GM21390 (cell line): ENCODE results near the gene LIPA.
A peak's percentile ranks its signal among the peaks of the same experiment; 100 is the strongest.
"Not testable (repeated sequence)": the region's sequence is repeated elsewhere in the genome, so short reads cannot be mapped to it uniquely, and the experiment has no call there.

Source experiments
- ATAC-seq: cut with Tn5 transposase; IDR thresholded peaks from one replicate; pipeline ENCODE4 v1.9.1; 2021; ENCODE audit not compliant: unreplicated experiment

LIPA gene

GRCh38 chr10:89251409-89252224 lies at the start of gene LIPA:
Gene LIPA (minus strand): TSS chr10:89251775. CDS start chr10:89247648, 4,127 bp downstream.
- ATAC-seq, result peak; percentile 95

GRCh38 chr10:89301232-89301631 lies 49.7 kb upstream of the LIPA start:
- no peak for ATAC-seq

DNA sequence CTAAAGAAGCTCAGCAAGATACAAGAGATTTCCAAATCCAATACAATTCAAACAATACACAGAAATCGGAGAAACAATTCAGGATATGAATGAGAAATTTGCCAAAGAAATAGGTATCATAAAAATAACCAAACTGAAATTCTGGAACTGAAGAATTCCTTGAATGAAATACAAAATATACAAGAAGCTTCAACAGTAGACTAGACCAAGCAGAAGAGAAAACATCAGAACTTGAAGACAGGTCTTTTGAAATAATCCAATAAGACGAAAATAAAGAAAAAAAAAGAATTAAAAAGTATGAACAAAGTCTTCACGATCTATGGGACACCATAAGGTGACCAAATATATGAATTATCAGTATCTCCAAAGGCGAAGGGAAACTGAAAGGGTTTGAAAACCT lies 47.5 kb upstream of the LIPA start:
- ATAC-seq, result no peak

GRCh38 chr10:89297791-89298190 lies 46.2 kb upstream of the LIPA start:
- no peak for ATAC-seq

- ATAC-seq, result no peak
Observed at GRCh38 chr10:89297356-89297755, 45.8 kb upstream of the LIPA start.

GRCh38 chr10:89296220-89296648 lies 44.7 kb upstream of the LIPA start:
- ATAC-seq, result no peak

DNA sequence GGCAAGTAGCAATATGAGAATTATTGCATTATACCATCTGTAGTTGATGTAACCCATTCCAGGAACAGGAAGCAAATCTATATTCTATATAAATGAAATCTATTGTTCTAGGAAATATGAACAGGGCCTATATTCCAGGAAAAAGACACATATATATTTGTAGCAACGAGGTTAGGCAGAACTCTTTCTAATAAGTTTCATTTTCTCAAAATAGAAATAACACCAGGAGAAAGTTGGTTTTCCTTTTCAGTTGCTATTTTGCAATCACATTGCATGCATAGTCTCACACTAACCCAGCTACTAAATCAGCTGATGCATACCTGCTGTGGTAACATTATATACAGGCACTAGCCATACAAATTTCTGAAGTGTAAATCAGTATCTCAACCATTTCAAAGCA lies 44.0 kb upstream of the LIPA start:
- ATAC-seq, result no peak

DNA sequence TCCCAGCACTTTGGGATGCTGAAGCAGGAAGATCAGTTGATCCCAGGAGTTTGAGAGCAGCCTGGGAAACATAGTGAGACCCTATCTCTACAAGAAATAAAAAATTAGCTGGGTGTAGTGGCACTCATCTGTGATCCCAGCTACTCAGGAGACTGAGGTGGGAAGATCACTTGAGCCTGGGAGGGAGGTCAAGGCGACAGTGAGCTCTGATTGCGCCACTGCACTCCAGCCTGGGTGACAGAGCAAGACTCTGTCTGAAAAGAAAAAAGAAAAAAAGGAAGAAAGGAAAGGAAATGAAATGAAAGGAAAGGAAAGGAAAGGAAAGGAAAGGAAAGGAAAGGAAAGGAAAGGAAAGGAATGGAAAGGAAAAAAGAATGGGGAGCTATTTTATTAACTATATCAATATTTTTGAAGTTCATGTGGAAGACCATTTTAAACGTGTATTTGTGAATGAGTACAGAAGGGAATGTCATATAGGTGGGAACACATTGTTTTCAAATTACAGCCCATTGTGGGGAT lies 43.2 kb upstream of the LIPA start:
- ATAC-seq, result no peak

DNA sequence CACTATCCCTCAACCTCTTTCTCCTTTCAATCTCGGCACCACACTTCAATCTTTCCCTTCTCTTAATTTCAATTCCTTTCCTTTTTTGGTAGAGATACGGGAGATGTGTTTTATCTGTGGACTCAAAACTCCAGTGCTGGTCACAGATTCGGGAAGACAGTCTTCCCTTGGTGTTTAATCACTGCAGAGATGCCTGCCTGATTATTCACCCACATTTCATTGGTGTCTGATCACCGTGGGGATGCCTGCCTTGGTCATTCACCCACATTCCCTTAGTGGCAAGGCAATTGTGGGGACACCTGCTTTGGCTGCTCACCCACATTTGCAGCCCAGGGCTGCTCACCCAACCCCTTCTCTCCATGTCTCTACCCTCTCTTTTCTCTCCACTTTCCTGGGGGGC lies 33.7 kb upstream of the LIPA start:
- ATAC-seq, result not testable (repeated sequence)

GRCh38 chr10:89284711-89285110 lies 33.1 kb upstream of the LIPA start:
- not testable (repeated sequence) for ATAC-seq

GRCh38 chr10:89283936-89284475 lies 32.4 kb upstream of the LIPA start:
- ATAC-seq, result no peak

GRCh38 chr10:89283025-89283935 lies 31.7 kb upstream of the LIPA start:
- ATAC-seq, result no peak

DNA sequence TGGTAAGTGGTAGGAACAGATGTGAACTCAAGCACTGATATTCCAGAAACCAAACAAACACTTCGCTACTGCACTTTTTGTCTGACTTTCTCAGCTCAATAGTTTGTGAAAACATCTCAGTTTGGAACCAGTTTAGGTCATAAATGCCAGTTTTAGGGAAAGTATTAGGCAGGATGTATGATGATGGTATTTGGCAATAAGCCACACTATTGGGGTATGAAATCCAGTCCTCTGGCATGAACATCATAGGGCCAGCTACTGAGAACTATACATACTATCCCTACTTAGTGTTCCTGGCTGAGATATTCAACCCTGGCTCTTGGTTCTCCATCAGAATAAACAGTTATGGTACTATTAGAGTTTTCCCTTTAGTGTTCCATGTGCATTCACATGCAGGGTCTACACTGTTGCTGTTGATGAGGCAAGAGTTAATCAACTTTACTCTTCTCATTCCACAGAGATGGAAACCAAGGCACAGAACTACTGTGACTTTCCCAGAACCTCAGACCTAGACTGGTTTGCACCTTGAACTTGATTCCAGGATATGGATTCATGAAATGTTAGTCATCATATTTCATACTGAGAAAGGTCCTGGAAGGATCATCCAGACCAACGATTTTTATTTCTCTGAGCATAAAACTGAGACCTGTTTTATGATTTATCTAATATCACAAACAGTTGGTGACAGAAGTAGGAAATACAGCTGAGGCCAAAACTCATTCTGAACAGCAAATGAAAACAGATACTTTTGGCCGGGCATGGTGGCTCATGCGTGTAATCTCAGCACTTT lies 30.2 kb upstream of the LIPA start:
- no peak for ATAC-seq

GRCh38 chr10:89280508-89280907 lies 28.9 kb upstream of the LIPA start:
- no peak for ATAC-seq

GRCh38 chr10:89279421-89279869 lies 27.9 kb upstream of the LIPA start:
- no peak for ATAC-seq

GRCh38 chr10:89278900-89279392 lies 27.4 kb upstream of the LIPA start:
- no peak for ATAC-seq

DNA sequence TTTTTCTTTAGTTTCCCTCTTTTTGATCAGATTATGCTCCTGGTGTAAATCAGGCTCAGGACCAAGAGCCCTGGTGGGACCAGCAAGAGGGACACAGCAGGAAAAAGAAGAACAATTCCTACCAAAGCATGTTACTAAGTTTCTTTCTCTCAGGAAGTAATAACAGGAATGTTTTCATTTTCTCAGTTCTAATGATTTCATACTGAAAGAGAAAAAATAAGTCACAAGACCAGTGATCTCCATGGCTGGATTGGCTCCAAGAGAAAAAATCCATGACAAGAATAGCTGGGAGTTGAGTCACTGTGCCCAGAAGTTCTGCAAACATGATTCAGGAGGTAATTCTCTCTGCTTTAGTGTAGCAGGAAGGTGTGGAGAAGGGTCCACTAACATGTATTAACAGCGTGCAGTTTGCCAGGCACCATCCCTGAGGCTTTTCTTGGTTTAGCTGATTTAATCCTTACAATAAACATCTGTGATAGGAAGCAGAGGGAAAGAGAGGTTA lies 26.5 kb upstream of the LIPA start:
- no peak for ATAC-seq

GRCh38 chr10:89275383-89275782 lies 23.8 kb upstream of the LIPA start:
- ATAC-seq, result no peak

DNA sequence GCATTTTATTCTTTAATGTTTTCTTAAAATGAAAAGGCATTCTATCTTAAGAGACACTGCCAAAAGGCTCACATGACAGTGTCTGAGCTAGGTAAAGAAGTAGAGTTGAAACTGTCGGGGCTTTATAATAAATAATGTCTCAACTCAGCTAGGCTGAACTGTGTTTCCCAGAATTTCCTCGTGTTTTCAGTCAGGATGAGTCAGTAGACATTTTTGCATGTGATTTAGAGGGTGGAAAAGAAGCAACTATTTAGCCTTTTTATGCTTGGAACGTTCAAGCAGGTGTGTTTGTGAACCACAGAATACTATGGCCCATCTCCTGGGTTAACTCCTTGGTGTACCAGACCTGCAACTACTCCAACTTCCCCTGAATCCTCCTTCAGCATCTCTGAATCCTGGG lies 23.4 kb upstream of the LIPA start:
- no peak for ATAC-seq

DNA sequence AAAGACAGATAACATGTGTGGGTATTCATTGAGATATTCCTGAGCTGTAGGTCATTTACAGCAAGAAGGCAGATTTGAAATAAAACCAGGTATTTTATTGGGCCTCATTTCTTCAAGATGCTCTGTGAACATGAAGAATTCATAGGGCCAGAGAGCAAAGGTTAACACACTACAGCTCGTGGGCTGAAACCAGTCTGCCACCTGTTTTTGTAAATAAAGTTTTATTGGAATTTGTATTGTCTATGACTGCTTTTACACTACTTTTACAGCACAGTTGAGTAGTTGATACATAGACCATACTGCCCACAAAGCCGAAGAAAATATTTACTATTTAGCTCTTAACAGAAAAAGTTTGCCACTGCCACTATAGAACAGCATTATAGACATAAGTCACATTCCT lies 22.1 kb upstream of the LIPA start:
- ATAC-seq, result no peak
